ENCODE measurements around the gene FAM135A. TPM values are rescaled to one million over a fixed set of nuclear protein-coding genes. Genes with fewer than 3 reads are reported as not detected.

Gene FAM135A
- total RNA-seq, 1 donor from 2014 or later = 22.3 TPM

DNA sequence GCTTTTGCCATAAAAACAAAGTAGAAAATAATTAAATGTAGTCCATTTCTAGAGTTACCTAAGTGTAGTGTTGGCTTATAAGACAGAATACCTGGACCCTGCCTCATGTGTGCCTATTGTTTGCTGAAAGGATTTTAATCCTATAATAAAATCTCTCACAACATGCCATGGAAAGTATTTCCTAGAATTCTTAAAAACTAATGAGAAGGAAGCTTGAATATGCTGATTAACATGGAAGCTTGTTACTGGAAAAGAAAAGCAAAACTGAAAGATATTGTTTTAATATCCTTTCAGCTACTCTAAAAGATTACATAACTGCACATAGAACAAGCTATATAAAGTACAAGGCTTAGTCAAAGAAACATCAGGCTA lies 18.0 kb upstream of the FAM135A start:
- H3K4me1 Mint-ChIP-seq (ENCODE audit: low read depth, unreplicated experiment) = no peaks in the 10 kb centered on the region

DNA sequence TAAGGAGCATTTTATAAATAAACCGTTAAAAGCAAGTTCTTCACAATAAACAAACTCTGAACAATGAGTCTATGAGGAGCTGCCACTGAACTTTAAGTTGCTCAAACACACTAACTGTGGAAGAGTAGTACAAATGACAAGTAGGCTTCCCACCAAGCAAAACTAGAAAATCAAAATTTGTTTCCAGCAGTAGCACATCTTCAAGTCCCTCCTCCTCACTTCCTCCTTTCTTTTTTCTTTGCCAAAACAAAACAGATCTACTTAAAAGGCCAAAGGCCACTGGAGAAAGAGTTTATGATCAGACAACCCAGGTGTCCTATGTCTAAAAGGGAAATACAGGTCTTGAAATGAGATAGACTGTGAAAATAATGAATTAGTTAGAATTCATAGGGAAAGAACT lies 17.1 kb upstream of the FAM135A start:
- Mint-ChIP-seq H3K36me3 (ENCODE audit: unreplicated experiment) (no peaks in the 10 kb centered on the region), H3K4me1 (ENCODE audit: low read depth, unreplicated experiment) (no peaks in the 10 kb centered on the region), H3K9me3 (ENCODE audit: unreplicated experiment) (no peaks in the 10 kb centered on the region), H3K27me3 (ENCODE audit: unreplicated experiment) (no peaks in the 10 kb centered on the region), H3K4me3 (ENCODE audit: unreplicated experiment) (no peak overlapping the region), H3K27ac (ENCODE audit: unreplicated experiment) (no peak overlapping the region)
- DNase-seq = no peak
- TF ChIP-seq, protein P1, sequence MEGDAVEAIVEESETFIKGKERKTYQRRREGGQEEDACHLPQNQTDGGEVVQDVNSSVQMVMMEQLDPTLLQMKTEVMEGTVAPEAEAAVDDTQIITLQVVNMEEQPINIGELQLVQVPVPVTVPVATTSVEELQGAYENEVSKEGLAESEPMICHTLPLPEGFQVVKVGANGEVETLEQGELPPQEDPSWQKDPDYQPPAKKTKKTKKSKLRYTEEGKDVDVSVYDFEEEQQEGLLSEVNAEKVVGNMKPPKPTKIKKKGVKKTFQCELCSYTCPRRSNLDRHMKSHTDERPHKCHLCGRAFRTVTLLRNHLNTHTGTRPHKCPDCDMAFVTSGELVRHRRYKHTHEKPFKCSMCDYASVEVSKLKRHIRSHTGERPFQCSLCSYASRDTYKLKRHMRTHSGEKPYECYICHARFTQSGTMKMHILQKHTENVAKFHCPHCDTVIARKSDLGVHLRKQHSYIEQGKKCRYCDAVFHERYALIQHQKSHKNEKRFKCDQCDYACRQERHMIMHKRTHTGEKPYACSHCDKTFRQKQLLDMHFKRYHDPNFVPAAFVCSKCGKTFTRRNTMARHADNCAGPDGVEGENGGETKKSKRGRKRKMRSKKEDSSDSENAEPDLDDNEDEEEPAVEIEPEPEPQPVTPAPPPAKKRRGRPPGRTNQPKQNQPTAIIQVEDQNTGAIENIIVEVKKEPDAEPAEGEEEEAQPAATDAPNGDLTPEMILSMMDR (IDR thresholded peaks at IDR 0.05; ENCODE audit: partially characterized antibody, unreplicated experiment) = no peak

More for the DNA sequence above, 18.0 kb upstream of the FAM135A start:
- no peaks in the 10 kb centered on the region for H3K9me3 Mint-ChIP-seq (ENCODE audit: unreplicated experiment)
- no peak overlapping the region for H3K4me3 Mint-ChIP-seq (ENCODE audit: unreplicated experiment)
- TF ChIP-seq, protein P1 (IDR thresholded peaks at IDR 0.05; ENCODE audit: partially characterized antibody, unreplicated experiment) = no peak
- no peak overlapping the region for H3K27ac Mint-ChIP-seq (ENCODE audit: unreplicated experiment)
- no peaks in the 10 kb centered on the region for H3K27me3 Mint-ChIP-seq (ENCODE audit: unreplicated experiment)
- H3K36me3 Mint-ChIP-seq (ENCODE audit: unreplicated experiment) = no peaks in the 10 kb centered on the region
- no peak for DNase-seq

DNA sequence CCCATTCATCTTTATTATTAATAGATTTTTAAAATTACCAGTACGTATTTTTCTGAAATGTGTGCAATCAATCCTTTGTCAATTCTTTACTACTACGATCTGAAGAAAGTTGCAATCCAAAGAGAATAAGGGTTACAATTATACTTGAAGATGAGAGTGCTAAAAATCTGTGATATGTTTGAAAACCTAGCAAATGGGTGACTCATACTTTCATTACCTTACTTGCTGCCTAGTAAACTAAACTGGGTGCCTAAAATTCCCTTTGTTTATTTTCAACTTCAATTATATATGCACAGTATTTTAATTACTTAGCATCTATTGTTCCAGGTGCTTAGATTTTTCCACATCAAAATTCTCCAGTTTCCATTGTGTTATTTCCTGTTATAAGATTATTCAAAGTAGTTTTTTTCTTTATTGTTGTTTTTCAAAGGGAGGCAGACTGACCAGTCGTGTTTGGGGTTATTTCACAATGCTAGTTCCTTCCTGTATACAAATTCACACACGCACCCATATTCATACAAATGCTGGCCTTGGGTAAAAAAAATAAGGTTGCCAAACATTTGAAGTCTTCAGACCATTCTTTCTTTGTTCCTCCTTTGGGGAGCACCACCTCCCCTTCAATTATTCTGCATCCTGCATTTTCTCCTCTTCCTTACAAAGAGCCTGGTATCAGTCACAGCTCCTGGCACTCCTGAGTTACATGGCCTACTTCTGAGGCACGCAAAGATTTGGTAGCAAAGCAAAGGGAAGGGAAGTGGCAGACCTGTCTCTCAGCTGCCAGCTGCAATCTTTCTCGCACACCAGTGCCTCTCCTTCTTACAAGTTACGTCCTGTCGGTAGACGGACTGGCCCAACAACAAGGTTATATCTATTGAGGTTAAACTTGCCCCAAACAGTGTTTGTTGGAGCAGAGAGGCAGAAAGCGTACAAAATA lies 16.2 kb upstream of the FAM135A start:
- H3K36me3 Mint-ChIP-seq (ENCODE audit: unreplicated experiment) = no peaks in the 10 kb centered on the region
- no peaks in the 10 kb centered on the region for H3K4me1 Mint-ChIP-seq (ENCODE audit: low read depth, unreplicated experiment)
- peaks cover 2% of the 10 kb centered on the region for H3K27me3 Mint-ChIP-seq (ENCODE audit: unreplicated experiment)
- H3K4me3 Mint-ChIP-seq (ENCODE audit: unreplicated experiment) = no peak overlapping the region
- no peaks in the 10 kb centered on the region for H3K9me3 Mint-ChIP-seq (ENCODE audit: unreplicated experiment)
- no peak for DNase-seq
- TF ChIP-seq, protein P1 (IDR thresholded peaks at IDR 0.05; ENCODE audit: partially characterized antibody, unreplicated experiment) = no peak
- H3K27ac Mint-ChIP-seq (ENCODE audit: unreplicated experiment) = no peak overlapping the region

DNA sequence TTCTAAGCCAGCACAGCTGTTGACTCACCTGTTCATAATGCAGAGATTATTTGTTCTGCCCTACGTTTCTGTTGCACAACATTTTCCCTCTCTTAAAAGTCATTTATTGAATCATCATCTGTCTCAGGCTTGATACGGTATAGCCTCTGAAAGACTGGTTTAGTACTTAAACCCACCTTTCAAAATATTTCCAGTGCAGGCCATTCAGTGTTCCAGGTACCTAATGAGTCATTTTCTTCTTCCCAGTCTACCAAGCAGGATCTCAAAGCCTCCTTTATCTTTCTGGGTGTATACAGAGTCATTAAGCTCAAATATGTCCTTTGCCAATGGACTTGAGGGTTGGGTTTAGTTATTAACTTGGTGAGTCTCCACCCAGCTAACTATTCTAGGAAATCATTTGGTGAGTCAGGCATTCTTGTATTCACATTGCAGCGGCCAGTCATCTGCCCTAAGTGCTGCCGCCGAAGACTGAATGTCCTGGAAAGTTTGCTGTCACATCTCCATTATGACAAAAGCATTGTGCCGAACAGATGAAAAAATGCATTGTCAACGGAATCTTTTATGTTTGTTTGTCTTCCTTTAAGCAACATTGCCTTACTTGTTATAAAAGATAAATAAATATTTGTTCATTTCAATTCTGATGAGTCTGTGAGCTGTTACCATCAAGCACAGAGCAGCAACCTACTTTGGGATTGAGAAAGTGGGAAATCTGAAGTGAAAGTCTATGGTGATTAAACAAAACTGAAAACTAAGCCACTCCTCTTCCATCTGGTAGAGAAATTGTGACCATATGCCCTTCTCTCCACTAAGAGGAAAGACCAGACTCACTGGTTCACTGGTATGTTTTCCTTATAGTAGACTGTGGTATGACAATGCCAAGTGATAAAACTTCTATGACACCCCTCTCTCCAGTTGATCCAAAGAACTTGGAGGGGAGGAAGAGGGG lies 14.3 kb upstream of the FAM135A start:
- Mint-ChIP-seq H3K27me3 (ENCODE audit: unreplicated experiment) (peaks cover 3% of the 10 kb centered on the region), H3K4me3 (ENCODE audit: unreplicated experiment) (no peak overlapping the region), H3K36me3 (ENCODE audit: unreplicated experiment) (no peaks in the 10 kb centered on the region), H3K9me3 (ENCODE audit: unreplicated experiment) (no peaks in the 10 kb centered on the region), H3K4me1 (ENCODE audit: low read depth, unreplicated experiment) (no peaks in the 10 kb centered on the region), H3K27ac (ENCODE audit: unreplicated experiment) (no peak overlapping the region)
- DNase-seq = no peak
- TF ChIP-seq, protein P1 (IDR thresholded peaks at IDR 0.05; ENCODE audit: partially characterized antibody, unreplicated experiment) = no peak
